Stimulated activated CD4-positive, alpha-beta T cell treated with anti-CD3 and anti-CD28 coated beads, Interleukin-1b, Interleukin-23, amount 100 ng/mL, for 1 hour (primary cell): ENCODE results near the gene RPRD2.
"Not testable (repeated sequence)": the region's sequence is repeated elsewhere in the genome, so short reads cannot be mapped to it uniquely, and the experiment has no call there.

Experiments
- DNase-seq, 2 donors: peaks; one replicate each; pipeline ENCODE4 v3.0.0-alpha.2; 2020; ENCODE audit warnings: low read depth in 2 of 2

The RPRD2 gene

GRCh38 chr1:150363426-150364230, at the start of gene RPRD2:
Gene RPRD2, plus strand, starts transcription at chr1:150364147. Its CDS starts 568 bp downstream, at chr1:150364715.
- peak; percentile 91 to 99 for DNase-seq

- not testable (repeated sequence) for DNase-seq
These were observed 49.3 kb upstream of the RPRD2 start for GRCh38 chr1:150314691-150315090.

- DNase-seq, result no peak
These were observed 43.3 kb upstream of the RPRD2 start for GRCh38 chr1:150320667-150320978.

GRCh38 chr1:150321826-150322166, 42.2 kb upstream of the RPRD2 start:
- no peak for DNase-seq

GRCh38 chr1:150322310-150322709, 41.6 kb upstream of the RPRD2 start:
- no peak for DNase-seq

- DNase-seq, result no peak
These were observed 31.2 kb upstream of the RPRD2 start for GRCh38 chr1:150332651-150333290.

GRCh38 chr1:150346316-150346715, 17.6 kb upstream of the RPRD2 start:
- DNase-seq, result no peak

GRCh38 chr1:150352866-150353265, 11.1 kb upstream of the RPRD2 start:
- no peak for DNase-seq

- DNase-seq, result no peak
These were observed 1.1 kb upstream of the RPRD2 start for GRCh38 chr1:150362721-150363425.

- peak; percentile 48 to 58 for DNase-seq
These were observed 470 bp downstream of the RPRD2 start for GRCh38 chr1:150364231-150365003.

- no peak for DNase-seq
These were observed 2.0 kb downstream of the RPRD2 start for GRCh38 chr1:150365941-150366340.

- no peak for DNase-seq
These were observed 2.7 kb downstream of the RPRD2 start for GRCh38 chr1:150366416-150367296.

GRCh38 chr1:150371110-150371509, 7.2 kb downstream of the RPRD2 start:
- no peak for DNase-seq

GRCh38 chr1:150372580-150372979, 8.6 kb downstream of the RPRD2 start:
- DNase-seq, result no peak

GRCh38 chr1:150376110-150376509, 12.2 kb downstream of the RPRD2 start:
- DNase-seq, result no peak

GRCh38 chr1:150383631-150384324, 19.8 kb downstream of the RPRD2 start:
- no peak for DNase-seq

- no peak for DNase-seq
These were observed 21.8 kb downstream of the RPRD2 start for GRCh38 chr1:150385537-150386445.

- no peak for DNase-seq
These were observed 22.6 kb downstream of the RPRD2 start for GRCh38 chr1:150386592-150386991.

GRCh38 chr1:150387200-150387599, 23.3 kb downstream of the RPRD2 start:
- DNase-seq, result no peak
